ENCODE data around the gene FRMPD4.

DNA sequence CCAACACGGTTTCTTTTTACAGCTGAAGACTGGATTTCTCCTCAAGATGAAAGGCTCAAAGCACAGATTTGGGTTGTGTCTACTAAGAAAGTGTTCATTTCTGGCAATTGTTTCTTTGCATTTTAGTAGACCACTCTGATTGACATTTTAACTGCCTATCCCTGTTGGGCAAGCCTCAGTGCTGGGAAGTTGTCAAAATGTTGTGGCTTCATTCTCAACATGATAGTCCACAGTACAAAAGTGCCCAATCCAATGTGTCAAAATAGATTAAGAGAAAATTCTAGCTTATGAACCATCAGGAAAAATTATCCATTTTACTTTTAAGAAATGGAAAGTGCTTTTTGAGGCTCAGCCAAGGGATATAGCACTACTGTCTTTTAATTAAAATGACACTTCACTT lies 329.0 kb downstream of the FRMPD4 start:
- TF ChIP-seq, protein P1, sequence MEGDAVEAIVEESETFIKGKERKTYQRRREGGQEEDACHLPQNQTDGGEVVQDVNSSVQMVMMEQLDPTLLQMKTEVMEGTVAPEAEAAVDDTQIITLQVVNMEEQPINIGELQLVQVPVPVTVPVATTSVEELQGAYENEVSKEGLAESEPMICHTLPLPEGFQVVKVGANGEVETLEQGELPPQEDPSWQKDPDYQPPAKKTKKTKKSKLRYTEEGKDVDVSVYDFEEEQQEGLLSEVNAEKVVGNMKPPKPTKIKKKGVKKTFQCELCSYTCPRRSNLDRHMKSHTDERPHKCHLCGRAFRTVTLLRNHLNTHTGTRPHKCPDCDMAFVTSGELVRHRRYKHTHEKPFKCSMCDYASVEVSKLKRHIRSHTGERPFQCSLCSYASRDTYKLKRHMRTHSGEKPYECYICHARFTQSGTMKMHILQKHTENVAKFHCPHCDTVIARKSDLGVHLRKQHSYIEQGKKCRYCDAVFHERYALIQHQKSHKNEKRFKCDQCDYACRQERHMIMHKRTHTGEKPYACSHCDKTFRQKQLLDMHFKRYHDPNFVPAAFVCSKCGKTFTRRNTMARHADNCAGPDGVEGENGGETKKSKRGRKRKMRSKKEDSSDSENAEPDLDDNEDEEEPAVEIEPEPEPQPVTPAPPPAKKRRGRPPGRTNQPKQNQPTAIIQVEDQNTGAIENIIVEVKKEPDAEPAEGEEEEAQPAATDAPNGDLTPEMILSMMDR (IDR thresholded peaks at IDR 0.05): no peak
- TF ChIP-seq POLR2A (IDR thresholded peaks at IDR 0.05): no peak

Data from tibial nerve (tissue), 3 donors.